Right kidney (tissue), 1 donor: ENCODE measurements around the gene GNGT2.

Experiments
- DNase-seq: peaks from one replicate; pipeline ENCODE4 v3.0.0-alpha.2; 2016

GNGT2 gene

DNA sequence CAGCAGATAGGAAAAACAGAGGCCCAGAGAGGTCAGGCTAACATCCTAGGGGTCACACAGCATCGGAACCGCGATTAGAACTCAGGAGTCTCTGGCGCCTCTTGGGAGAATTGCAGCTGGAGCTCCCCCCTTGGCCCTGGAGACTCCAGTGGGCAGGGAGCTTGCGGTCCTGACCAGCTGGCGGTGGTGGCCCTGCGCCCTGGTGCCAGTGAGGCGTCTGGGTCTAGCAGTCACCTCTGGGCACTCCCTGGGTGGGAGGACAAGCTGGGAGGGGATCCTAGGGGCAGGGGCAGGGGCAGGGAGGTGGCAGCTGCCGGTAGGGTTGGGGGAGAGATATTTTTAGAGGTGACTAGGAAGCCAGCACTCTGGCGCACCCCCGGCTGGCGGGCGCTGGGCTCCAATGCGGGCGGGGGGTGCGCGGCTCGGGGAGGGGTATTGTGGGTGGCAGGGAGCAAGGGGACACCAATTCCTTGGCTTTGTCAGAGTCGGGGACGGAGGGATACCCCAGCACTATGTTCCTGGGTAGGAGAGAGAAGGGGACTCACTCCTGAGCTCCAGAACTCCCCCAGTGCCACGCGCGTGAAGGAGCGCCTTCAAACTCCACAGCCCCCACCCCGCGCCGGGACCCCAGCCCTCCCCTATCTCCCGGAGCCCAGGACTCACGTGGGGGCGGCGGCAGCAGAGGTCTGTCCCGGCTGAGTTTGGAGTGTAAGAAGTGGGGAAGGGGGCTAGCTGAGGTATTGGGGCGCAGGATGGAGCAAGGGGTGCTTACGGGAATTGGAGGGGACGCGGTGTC is 19.6 kb upstream of the GNGT2 start:
- DNase-seq, result no peak

GRCh38 chr17:49229076-49229804 is 18.9 kb upstream of the GNGT2 start:
- no peak for DNase-seq

DNA sequence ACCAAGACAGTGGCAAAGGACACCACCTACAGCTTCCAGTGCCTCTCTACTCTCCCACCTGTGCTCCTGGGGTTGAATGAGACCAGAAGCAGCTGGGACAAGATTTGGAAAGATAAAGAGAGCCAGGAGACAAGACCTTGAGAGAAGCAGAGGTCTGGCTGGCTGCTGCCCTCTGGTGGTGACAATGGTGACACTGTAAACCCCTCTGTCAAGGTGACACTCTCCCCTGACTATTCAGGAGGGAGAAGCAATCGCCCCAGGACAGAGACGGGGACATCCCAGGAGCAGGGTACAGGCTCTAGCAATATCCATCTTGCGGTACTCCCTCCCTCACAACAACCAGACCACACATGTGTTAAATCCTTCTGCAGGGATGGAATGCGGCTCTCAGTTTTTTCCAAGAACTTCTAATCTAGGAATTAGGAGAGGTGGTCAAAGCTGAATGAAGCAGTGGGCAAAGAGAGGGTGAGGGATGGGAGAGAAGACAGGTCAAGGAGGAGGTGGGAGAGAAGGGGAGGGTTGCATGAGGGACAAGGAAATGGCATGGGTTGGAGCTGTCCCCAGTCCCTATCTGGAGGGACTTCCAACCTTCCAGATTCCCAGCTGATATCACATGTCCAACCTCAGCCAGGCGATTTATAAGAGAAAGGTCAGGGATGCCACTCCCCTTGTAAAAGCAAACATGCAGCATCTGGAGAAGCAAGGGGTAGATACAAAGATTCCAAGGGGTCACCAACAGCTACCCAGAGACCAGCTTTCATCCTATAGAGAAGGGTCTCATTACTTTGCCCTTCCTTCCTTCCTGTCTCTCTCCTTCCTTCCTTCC is 17.3 kb upstream of the GNGT2 start:
- peak; percentile 59 for DNase-seq

DNA sequence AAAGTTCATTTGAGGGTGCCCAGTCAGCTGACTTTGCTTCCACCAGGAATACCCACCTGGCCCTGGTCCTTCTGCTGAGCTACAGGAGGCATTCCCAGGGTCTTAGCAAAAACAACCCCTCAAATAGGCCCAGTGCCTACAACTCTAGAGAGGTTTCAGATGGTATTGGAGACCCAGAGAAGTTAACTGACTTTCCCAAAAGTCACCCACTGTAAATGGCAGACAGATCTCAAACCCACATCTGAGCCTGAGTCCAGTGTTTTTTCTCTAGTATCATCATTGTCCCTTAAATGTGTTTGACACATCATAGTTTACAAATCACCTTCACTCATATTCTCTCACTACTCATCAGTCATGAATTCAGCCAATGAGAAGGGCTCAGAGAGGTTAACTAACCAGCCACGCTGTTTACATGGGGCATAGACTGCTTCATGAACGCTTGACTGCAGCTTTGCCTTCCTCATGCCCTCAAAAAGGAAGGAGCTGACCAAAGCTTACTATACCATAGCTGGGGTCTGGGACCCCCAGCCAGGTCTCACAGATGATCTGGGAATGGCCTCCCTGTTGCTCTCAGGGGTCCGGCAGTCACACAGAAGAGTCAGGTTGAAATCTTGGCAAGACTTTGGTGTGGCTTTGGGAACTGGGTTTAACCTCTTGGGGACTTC is 16.5 kb upstream of the GNGT2 start:
- DNase-seq, result no peak

DNA sequence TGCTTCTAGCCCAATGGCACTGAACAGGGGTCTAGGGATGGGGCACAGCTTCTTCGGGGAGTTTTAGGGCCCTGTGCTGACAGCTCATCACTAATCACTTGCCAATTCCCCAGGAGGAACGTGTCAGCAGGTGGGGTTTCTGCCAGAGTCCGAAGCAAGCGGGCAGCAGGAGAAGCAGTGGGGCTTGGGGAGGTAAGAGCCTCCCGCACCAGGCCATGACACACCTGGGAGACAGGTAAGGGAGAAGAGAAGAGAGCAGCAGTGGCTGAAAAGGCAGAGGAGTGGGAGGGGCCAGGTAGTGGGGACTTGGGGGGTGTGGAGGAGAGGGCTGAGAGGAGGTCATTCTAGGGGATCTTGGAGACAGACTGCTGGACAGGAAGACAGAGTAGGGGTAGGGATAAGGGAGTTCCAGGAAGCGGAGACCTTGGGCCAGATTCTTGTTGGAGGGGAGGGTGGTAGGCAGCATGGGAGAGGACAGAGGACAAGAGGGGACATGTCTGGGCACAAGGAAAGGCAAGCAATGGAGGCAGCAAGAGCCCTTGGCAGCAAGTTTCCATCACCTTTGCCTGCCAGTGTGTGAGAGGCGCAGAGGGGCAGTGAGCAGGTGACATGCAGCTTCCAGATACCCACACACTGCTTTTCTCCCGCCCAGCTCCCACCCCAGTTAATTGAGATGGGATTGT is 15.3 kb upstream of the GNGT2 start:
- no peak for DNase-seq

DNA sequence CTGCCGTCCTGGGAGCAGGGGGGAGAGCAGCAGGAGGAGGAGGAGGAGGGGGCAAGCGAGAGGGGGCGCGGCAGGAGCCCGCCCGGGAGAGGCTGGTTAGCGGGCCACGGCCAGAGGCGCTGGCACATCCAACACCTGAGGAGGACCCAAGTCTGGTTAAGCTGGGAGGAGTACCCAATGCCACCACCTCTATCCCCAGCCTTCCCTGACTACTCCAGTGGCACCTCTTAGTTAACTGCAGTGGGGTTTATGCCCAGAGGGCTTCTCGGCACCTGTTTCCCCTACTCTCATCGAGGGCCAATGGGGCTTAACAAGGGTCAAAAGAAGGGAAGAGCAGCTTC is 14.6 kb upstream of the GNGT2 start:
- no peak for DNase-seq

DNA sequence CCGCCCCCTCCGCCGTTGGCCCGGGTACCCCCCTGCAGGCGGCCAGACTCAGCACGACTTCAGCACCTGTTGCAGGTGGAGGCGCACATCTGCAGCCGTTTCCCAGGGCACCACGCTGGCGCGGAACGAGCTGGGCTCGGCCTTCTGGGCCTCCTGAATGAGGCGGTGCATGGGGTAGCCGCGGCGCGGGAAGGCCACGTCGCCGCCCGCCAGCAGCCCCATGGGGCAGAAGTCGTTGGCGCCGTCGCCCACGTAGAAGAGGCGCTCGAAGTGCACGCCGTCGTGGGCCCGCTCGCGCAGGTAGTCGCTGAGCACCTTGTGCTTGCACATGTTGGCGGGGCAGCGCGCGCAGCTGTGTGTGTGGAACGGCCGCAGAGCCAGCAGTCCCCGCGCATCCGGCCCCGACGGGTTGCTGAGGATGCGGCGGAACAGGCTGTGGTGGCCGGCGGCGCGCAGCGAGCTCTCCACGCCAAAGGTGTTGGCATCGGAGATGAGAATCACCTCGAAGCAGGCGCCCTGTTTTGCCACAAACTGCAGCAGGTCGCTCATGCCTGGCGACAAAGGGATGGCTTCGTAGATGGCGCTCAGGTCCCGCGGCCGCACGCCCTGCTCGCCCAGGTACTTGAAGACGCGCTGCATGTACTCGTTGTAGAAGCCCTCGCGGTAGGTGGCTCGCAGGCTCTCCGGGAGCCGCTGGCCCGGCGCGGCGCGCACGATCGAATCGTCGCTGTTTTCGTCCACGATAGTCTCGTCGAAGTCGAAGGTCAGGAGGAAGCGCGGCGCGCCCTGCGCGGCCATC is 14.0 kb upstream of the GNGT2 start:
- DNase-seq, result peak; percentile 78

- peak; percentile 68 for DNase-seq
These were observed 13.3 kb upstream of the GNGT2 start for GRCh38 chr17:49223517-49224197.

DNA sequence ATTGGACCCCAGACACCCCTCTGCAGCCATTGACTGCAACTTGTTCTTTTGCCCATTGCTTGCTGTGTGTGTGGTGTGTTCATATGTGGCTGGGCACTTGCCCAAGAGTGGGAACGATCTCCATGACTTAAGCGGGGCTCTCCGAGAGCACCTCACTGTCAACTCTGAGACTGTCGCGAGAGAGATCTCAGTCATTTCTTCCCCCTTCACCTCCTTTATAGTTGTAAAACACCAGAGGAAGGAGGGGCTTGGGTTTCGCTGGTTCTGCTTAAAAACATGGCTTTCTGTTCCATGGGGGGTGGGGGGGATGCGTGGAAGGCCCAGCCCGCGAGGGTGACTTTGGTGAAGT is 12.8 kb upstream of the GNGT2 start:
- DNase-seq, result no peak

GRCh38 chr17:49219987-49220386 is 9.6 kb upstream of the GNGT2 start:
- DNase-seq, result no peak

GRCh38 chr17:49218941-49219913 is 8.9 kb upstream of the GNGT2 start:
- no peak for DNase-seq

DNA sequence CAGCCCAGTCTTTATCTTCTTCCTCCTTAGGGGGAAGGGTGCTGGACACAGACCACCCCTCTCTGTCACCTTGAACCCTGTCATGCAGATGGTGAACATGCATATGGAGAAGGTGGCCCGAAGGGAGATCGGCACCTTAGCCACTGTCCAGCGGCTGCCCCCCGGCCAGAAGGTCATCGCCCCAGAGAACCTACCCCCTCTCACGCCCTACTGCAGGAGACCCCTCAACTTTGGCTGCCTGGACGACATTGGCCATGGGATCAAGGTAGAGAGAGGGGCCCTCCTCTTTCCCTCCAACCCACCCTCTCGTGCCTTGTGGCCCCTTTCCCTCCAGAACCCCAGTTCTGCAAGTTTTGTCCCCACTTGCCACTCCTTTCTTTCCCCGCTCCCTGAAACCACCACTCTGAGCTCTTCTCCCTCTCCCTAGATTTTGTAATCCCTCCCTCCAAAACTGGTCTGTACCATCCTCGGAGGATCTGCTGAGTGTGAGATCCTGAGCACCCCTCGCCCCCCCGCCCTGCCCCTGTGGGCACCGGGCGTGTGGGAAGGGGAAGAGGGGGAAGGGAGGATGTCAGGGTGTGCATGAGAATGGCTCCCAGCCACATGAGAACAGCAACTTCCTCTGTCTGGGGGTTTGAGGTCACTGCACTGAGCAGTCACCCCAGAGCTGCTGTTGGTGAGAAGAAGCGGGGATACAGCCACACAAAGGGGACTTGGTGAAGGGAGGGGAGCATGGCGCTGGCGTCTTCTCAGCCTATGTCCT is 7.5 kb upstream of the GNGT2 start:
- no peak for DNase-seq

DNA sequence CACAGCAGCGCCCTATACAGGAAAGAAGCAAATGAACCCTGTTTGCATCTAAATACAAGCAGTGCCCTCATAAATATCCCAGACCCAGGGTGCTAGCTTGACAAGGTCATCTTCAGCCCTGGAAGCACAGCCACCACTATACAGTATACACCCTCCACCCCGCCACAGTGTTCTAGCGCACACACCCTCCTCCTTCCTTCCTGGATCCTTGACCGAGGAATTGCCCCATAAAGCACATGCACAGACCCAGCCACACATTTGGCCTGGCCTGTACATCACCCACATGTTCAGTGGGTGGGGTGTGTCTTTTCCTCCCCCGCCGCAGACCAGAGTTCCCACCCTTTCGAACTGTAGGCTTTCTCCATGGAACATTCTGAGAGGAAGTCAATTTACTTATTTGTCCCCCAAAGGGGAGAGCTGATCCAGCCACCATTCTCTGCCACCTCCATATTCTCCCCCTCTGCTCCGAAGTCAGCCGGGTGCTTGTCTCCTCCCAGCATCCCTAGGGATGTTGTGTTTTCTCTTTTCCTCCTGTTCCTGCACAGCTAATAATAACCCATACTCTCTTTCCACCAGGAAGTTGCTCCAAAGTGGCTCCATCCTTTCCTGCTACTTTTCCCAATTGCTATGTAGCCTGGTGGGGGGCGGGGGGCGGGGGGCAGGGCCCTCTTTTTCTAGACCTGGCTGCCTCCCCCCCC is 6.7 kb upstream of the GNGT2 start:
- no peak for DNase-seq

- DNase-seq, result no peak
These were observed 6.1 kb upstream of the GNGT2 start for GRCh38 chr17:49216482-49216881.

DNA sequence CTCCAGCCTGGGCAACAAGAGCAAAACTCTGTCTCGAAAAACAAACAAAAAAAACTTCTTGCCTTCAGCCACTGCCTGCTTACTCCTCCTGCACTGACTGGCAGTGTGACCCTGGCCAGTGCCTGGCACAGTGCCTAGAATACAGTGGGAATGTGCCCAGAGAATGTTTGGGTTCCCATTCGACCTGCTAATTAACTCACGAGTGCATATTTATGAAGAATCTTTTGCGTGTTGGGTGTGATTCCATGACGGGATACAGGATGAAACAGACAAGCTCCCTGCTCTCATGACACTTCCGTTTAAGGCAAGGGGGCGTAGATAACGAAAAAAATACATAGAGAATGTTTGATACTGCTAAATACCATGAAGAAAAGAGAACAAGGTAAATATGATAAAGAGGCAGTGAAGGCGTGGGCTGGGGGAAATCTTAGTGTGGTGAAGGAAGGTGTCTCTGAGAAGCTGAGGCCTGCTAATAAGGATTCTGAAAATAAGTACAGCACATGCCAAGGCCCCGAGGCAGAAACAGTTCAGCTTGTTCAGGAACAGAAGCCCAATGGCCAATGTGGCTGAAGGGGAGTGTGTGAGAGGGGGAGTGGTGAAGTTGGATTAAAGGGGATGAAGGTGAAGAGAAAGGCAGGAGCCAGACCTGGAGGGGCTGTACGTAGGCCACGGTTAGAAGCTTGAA is 4.4 kb upstream of the GNGT2 start:
- DNase-seq, result no peak

GRCh38 chr17:49213847-49214246 is 3.5 kb upstream of the GNGT2 start:
- no peak for DNase-seq

GRCh38 chr17:49213399-49213798 is 3.0 kb upstream of the GNGT2 start:
- no peak for DNase-seq
